HG02610 (cell line): ENCODE measurements around the gene PRDM13.

Experiments used
- ATAC-seq: cut with Tn5 transposase; IDR thresholded peaks from one replicate; pipeline ENCODE4 v1.9.1; 2021; ENCODE audit warnings: mild to moderate bottlenecking, moderate library complexity; ENCODE audit not compliant: unreplicated experiment

Gene PRDM13

GRCh38 chr6:99603421-99604165, 3.0 kb upstream of the PRDM13 start:
- ATAC-seq: peak; percentile 51

GRCh38 chr6:99604166-99605073, 2.2 kb upstream of the PRDM13 start:
- ATAC-seq: no peak

GRCh38 chr6:99605074-99605734, 1.4 kb upstream of the PRDM13 start:
- no peak for ATAC-seq

GRCh38 chr6:99605911-99606655, 550 bp upstream of the PRDM13 start:
- no peak for ATAC-seq

GRCh38 chr6:99607416-99608036, 893 bp downstream of the PRDM13 start:
- no peak for ATAC-seq

GRCh38 chr6:99608059-99608885, 1.6 kb downstream of the PRDM13 start:
- no peak for ATAC-seq

- ATAC-seq: no peak
These were observed 2.4 kb downstream of the PRDM13 start for GRCh38 chr6:99608886-99609482.

GRCh38 chr6:99609905-99610489, 3.4 kb downstream of the PRDM13 start:
- ATAC-seq: no peak

GRCh38 chr6:99611148-99611547, 4.5 kb downstream of the PRDM13 start:
- ATAC-seq: peak; percentile 73

- ATAC-seq: peak; percentile 8
These were observed 6.1 kb downstream of the PRDM13 start for GRCh38 chr6:99612551-99613408.

GRCh38 chr6:99613409-99613704, 6.7 kb downstream of the PRDM13 start:
- ATAC-seq: peak; percentile 55

- ATAC-seq: peak; percentile 46
These were observed 7.2 kb downstream of the PRDM13 start for GRCh38 chr6:99613705-99614429.

GRCh38 chr6:99614430-99615186, 8.0 kb downstream of the PRDM13 start:
- ATAC-seq: no peak

- no peak for ATAC-seq
These were observed 10.5 kb downstream of the PRDM13 start for GRCh38 chr6:99617131-99617530.

GRCh38 chr6:99618649-99619408, 12.2 kb downstream of the PRDM13 start:
- ATAC-seq: no peak

GRCh38 chr6:99619409-99619762, 12.8 kb downstream of the PRDM13 start:
- ATAC-seq: no peak
